ENCODE results near the gene KHSRP.
"Not testable (repeated sequence)": the region's sequence is repeated elsewhere in the genome, so short reads cannot be mapped to it uniquely, and the experiment has no call there.

Gene KHSRP

DNA sequence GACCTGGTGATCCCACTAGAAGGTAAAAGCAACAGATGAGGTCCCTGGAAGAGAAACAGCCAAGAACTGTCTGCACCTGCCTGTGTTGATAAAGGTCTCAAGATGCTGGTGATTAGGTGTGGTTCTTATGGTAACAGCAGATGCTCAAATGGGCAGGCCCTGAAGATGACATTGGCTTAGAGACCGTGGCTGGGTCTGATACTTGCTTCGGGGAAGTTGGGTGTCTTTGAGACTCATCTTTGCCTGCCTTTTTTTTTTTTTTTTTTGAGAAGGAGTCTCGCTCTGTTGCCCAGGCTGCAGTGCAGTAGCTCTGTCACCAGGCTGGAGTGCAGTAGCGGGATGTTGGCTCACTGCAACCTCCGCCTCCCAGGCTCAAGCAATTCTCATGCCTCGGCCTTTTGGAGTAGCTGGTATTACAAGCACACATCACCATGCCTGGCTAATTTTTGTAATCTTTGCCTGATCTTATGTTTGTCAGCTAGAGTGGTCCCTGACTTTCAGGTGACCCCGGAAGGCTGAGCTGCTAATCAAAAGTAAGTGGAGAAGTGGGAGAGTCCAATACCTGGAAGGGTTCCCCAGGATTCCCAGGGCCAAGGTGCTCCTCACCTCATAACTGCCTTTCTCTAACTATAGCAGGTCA lies 27.1 kb upstream of the KHSRP start:
- no peak for DNase-seq (ENCODE audit: low read depth in 2 of 2)

DNA sequence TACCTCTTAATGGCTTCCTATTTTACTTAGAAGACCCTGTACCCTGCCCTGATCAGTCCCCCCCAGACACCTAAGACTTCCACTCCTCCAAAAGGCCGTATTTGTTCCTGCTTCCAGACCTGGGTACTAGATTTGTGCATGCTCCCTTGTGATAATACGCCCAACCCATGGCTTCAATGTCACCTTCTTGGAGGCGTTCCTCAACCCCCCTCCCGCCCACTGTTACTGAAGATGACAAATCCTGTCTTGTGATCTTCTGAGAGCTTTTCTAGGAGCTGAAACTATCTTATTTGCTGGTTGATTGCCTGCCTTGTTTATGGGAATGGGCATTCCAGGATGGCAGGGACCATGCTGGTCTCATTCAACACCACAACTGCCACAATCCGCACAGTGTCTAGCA lies 25.6 kb upstream of the KHSRP start:
- no peak for DNase-seq (ENCODE audit: low read depth in 2 of 2)

- DNase-seq (ENCODE audit: low read depth in 2 of 2), result no peak
Measured at GRCh38 chr19:6448045-6448444, 23.4 kb upstream of the KHSRP start.

- DNase-seq (ENCODE audit: low read depth in 2 of 2), result no peak
Measured at GRCh38 chr19:6446452-6446851, 21.8 kb upstream of the KHSRP start.

- no peak for DNase-seq (ENCODE audit: low read depth in 2 of 2)
Measured at GRCh38 chr19:6443986-6444385, 19.4 kb upstream of the KHSRP start.

DNA sequence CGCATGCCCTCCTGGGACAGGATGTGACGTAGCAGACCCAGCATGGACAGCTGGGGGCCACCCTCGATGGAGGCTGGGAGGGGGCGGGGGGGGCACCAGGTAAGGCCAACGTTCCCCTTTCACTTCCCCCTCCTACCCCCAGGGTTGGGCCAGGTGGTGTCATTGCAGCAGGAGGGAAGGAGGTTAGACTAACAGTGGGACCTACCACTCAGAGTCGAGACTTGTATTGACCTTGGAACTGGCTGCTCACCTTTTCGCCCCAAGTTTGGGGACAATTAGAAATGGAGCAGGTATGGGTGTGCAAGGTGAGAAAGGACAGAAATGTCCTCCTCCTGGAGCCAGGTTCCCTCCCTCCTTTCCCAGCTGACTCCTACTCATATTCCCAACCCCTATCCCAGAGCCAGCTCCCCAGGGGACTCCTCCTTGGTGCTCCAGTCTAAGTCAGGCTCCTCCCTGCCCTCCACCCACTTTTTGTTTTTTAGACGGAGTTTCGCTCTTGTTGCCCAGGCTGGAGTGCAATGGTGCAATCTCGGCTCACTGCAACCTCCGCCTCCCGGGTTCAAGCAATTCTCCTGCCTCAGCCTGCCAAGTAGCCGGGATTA lies 17.6 kb upstream of the KHSRP start:
- no peak for DNase-seq (ENCODE audit: low read depth in 2 of 2)

DNA sequence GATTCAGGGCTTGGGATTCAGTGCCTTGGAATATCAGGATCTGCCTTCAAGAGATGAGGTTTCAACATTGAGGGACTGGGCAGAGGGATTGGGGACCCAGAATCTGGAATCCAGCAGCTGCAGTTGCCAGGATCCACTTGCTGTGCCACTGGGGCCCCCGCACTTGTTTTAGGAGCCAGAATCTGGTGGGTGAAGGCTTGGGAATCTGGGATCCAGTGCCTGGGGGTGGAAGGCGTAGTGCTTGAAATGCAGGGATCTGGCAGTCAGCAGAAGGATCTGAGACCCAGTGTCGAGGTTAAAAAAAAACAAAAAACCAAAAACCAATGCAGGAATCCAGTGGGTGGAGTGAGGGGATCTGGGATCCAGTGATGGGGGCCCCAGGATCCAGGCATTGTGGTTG lies 16.3 kb upstream of the KHSRP start:
- DNase-seq (ENCODE audit: low read depth in 2 of 2), result no peak

- DNase-seq (ENCODE audit: low read depth in 2 of 2), result no peak
Measured at GRCh38 chr19:6439743-6440142, 15.1 kb upstream of the KHSRP start.

DNA sequence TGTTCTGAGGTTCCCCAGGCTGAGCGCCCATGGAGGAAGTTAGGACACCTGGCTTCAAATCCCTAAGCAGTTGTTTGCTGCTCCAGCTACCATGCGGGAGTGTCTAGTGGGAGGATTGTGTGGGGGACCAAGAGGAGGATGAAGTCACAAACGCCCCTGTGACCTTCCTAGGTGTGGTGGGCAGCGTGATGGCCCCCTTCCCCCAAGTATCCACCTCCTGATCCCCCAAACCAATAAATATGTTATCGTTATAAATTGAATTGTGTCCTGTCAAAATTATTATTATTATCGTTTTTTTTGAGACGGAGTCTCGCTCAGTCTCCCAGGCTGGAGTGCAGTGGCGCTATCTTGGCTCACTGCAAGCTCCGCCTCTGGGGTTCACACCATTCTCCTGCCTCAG lies 9.1 kb upstream of the KHSRP start, which contains the start of gene SLC25A41:
TSS of gene SLC25A41 (minus strand) at position 101 of the 400 bp plus-strand sequence. CDS start at position 31, 70 bp downstream.
- DNase-seq (ENCODE audit: low read depth in 2 of 2), result no peak

DNA sequence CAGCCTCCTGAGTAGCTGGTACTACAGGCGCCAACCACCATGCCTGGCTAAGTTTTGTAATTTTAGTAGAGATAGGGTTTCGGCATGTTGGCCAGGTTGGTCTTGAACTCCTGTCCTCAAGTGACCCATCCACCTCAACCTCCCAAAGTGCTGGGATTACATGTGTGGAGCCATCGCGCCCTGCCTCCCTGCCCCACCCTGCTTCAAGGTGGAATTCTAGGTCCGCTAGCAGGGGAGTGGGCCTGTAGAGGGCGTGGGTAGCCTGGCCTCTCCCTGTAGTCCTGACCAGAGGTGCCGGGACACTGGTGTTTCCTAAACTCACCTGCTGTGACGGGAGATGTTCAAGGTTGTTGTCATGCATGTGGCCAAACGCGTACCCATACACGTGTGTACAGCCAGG lies 8.6 kb upstream of the KHSRP start:
- no peak for DNase-seq (ENCODE audit: low read depth in 2 of 2)

DNA sequence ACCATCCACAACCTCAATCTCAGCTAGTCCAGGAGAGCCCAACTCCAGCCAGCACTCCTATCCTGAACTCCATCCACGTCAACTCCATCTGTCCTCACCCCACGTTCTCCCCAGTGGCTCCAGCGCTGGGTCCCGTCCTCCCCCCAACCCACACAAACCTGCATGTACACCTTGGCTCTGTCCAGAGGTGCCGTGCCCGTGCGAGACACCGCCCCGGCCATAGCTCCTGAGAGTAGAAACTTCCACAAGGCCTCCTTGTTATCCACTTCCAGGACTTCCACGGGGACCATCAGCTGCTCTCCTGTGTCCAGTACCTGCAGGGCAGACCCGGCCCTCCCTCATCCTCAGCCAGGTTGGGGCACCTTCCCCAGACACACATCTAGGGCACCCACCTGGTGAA lies 7.3 kb upstream of the KHSRP start:
- DNase-seq (ENCODE audit: low read depth in 2 of 2), result no peak

GRCh38 chr19:6429419-6430221 lies 5.0 kb upstream of the KHSRP start:
- no peak for DNase-seq (ENCODE audit: low read depth in 2 of 2)

GRCh38 chr19:6428692-6429418 lies 4.2 kb upstream of the KHSRP start:
- DNase-seq (ENCODE audit: low read depth in 2 of 2), result not testable (repeated sequence)

DNA sequence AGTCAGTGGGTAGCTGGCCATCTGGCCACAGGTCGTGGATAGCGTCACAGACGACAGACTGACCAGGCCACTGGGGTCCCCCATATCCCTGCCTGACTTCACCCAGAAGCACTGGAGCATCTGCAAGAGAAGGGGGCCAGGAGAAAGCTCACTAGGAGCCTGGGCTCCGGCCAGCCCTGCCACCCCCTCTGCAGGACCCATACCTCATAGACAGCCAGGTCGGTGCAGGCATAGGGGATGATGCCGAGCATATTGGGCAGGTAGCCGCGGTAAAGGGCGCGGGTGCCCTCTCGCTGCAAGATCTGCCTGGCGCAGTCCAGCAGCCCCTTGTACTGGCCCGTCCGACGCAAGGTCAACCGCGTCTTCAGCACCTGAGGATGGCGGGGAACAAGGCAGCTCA lies 2.5 kb upstream of the KHSRP start:
- DNase-seq (ENCODE audit: low read depth in 2 of 2), result no peak

DNA sequence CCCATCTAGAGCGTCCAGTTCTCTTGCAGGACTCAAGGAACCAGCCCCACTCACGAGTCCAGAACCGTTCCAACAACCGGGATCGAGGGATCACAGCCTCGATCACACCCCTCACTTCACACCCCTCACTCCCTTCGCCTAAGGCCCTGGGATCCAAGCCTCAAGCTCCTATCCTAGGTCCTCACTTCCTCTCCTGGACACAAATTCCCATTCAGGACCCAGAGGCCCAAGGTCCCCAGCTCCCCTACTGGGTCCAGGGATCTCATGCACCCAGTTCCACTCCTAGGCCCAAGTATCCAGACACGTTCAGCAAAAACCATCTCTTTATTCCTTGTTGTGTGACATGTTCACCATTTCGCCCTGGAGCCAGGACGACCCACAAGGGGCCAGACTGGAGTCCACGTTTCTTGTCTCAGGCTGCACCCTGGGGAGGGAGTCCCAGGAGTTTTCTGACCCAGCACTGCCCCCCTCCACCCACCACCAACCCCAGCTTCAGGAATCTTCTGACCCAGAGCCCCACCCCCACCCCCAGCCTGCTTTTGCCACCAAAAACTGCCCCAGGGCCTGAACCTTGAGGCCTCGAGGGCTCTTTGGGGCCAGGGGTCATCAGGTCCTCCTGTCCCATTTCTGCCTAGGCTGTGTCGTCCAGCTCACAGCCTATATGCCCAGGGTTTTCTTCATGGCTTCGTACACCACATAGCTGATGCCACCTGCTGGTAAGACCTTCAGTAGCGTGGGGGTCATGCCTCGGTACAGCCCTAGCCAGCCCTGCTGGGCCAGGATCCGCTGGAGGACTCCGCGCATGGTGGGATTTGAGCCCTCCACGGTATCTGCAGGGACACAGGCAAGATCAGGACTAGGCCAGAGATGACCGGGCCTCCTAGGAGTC lies 1.4 kb upstream of the KHSRP start:
- no peak for DNase-seq (ENCODE audit: low read depth in 2 of 2)

GRCh38 chr19:6424939-6425731 lies 524 bp upstream of the KHSRP start:
- peak; percentile 94 to 96 for DNase-seq (ENCODE audit: low read depth in 2 of 2)

DNA sequence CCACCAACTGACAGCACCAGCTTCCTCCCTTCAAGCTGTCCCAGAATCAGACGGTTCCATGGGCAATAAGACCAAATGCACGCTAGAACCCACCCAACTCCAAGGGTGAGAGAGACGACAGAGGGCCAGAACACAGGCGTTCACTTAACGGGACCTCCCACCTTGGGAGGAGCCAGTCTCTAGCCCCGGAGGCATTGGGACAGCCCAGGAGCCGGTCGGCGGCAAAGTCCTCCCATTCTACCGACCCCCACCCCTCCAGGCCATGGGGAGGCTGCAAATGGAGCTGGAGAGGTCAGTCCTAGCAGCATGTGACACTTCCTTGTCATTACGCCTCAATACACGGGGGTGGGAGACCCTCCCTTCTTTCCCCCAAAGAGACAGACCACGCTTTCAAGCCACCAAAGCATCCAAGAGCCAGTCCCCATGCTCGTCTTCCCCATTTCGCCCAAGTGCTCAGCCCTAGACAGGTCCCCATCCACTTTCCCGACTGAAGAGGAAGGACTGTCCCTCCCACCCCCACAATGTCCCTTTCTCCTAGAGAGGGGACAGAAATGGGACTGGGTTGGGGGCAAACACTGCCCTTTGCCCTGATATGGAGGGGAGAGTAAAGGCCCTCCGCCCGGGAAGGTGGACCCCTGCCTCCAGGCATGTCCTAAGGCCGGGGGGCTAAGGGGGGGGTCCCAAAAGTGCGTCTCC lies 964 bp downstream of the KHSRP start:
- no peak for DNase-seq (ENCODE audit: low read depth in 2 of 2)

DNA sequence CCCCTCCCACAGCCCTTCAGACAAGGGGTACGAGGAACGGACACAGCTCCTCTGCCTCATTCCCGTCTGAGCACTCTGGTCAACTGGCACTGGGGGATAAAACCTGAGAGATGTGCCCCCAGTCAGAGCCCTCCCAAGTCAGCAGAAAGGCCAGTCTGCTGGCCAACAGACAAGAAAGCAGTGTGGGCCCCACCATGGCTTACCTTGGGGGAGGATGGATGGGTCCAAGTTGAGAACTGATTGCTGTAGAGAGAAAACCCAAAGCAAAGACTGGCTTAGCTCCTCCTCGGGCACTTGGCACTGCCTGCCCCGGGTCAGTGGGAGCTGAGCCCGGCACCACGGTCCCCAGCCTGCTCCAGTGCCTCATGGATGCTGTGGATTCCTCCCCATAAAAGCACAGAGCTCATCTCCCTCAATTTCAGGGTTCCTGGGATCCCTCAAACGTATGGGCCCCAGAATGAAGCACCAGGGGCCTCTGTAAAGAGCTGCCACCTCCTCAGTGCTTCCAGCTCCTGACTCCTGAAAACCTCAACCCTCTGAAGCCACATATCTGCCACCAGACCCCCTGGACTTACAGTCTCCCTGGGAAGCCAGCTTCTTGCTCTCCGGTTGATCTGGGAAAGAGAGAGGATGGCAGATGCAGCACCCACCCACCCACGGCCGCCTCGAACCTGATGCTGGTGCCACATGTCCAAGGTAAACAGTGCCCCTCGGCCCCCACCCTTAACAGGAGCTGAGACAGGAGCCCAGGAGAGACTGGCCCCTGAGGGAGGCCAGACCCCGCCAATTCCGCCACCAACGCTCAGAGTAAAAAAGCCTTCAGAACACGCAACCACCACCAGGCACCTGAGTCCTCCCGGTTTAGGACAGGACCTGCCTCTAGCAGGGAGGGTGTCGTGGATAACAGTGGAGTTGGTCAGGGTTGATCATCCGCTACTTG lies 3.3 kb downstream of the KHSRP start:
- no peak for DNase-seq (ENCODE audit: low read depth in 2 of 2)

DNA sequence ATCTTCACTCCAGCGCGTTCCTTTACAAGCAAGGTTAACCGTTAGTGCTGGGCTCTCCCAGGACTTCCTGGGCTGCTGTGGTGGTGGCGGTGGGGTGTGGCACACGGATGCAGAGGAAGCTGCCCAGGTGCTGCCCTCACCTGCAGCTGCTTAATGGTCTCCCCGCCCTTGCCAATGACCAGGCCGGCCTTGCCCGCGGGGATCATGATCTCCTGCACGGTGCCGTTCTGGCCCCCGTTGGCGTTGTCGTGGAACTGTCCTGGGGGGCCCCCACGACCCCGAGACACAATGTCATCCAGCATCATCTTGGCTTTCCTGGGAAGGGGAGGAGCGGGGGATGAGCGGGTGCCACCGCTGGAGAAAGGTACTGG lies 6.1 kb downstream of the KHSRP start:
- DNase-seq (ENCODE audit: low read depth in 2 of 2), result no peak
